Measurements from ENCODE around the gene NUTM2E. TPM values are rescaled to one million over a fixed set of nuclear protein-coding genes. Genes with fewer than 3 reads are reported as not detected.
"Not testable (repeated sequence)": the region's sequence is repeated elsewhere in the genome, so short reads cannot be mapped to it uniquely, and the experiment has no call there.

Gene NUTM2E
- polyA plus RNA-seq, 4 donors: 0.10 to 1.8 (median 0.30) TPM; not detected in 1

DNA sequence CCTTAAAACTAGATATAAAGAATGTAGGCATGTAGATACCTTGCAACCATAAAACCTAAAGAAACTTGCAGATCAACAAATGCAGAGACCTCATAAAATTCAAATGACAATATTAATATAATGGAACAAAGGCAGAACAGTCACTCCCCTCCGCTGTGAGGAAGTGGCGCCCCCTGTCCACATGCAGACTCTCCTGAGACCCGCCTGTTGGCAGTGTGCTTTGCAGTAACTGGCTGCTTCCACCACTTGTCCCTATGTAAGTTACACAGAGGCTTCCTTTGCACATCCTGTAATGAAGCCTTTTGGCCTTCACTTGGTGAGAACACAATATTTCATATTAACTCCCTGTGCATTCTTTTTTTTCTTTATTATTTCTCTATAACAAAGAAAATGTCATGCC is 36.3 kb downstream of the NUTM2E start:
- not testable (repeated sequence) for DNase-seq (ENCODE audit: low read depth in 4 of 4, low spot score in 3 of 4)

DNA sequence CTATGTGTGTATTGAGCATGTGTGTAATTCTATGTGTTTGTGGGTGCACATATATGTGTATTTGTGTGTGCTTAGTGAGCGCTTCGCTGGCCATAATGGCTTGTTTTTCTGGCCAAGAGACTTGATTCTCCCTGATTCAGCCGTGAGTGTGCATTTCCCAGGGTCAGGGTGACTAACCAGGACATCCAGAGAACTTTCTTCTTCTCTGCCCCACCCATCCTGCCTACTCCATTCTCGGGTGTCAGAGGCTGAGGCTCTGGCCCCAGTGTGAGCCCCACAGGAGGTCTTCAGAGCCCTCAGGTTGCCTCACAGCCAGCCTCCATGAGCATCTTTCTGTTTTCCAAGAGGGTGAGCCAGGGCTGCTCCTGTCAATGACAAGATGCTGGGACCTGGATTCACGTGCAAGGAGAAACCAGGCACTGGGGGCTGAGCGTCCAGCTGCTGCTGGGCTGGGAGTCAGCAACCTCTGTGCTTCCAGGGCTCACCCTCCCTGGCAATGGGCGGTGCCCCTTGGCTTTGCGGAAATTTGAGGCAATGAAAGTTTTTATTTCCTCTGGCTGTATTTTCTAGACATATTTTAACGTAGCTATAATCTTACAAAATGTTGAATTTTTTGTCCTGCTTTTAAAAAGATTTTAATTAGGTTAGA is 40.5 kb downstream of the NUTM2E start:
- not testable (repeated sequence) for DNase-seq (ENCODE audit: low read depth in 4 of 4, low spot score in 3 of 4)

DNA sequence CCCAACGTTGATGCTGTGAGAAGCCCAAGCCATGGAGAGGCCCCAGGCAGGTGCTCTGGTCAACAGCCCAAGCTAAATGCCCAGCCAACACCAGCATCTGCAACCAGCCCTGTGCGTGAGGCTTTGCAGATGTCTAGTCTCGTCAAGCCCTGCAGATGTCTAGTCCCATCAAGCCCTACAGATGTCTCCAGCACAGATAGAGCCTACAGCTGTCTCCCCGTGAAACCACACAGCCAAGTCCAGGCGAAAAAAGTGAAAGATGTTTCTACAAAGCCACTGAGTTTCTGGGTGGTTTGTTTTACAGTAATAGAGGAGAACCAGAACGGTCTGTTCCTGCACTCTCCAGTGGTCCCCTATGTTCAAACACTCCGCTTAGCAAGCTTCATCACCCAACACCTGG is 41.5 kb downstream of the NUTM2E start:
- DNase-seq (ENCODE audit: low read depth in 4 of 4, low spot score in 3 of 4): not testable (repeated sequence)

DNA sequence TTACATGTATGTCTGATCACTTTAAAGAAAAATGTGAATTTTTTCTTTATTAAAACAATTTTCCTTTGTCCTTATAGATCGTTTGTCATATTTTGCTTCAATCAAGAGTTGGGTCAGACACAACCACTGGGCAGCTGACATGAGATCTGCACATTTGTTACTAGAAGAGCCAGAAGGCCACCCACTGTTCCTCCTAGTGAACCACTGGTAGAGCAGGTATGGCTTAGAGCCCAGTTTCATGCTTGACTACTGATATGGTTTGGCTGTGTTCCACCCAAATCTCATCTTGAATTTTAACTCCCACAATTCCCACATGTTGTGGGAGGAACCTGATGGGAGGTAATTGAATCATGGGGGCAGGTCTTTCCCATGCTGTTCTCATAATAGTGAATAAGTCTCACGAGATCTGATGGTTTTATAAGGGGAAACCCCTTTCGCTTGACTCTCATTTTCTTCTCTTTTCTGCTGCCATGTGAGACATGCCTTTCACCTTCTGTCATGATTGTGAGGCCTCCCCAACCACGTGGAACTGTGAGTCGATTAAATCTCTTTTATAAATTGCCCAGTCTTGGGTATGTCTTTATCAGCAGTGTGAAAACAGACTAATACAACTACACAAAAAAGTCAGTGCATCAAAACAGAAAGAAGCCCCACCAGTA is 43.0 kb downstream of the NUTM2E start:
- DNase-seq (ENCODE audit: low read depth in 4 of 4, low spot score in 3 of 4): not testable (repeated sequence)

DNA sequence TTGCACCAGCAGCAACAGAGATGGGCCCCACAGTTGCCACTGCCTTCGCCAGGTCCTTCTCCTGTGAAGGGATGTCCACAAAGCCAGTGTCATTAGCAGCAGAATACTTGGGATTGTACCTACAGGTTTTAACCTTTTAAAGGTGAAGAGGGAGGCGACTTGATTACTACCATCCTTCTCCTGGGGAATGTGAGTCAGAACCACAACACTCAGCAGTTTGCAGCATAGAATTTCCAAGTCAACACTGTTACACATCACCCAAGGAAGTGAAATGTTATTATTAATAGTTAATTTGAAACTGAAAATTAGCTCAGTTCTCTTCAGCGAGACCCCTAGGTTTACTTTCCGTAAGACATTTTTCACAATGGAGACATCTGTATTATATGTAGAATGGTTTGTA is 45.2 kb downstream of the NUTM2E start:
- not testable (repeated sequence) for DNase-seq (ENCODE audit: low read depth in 4 of 4, low spot score in 3 of 4)

Other genes with a start within 250 kb of the NUTM2E start
- gene SFTPA1, start 215.8 kb upstream of the NUTM2E start, polyA plus RNA-seq (ENCODE audit: insufficient read length in 4 of 4): under 1 TPM in 1 of 4 donors, not detected in 3; 0.14 TPM
- gene NUTM2B, start 123.5 kb upstream of the NUTM2E start, polyA plus RNA-seq (ENCODE audit: insufficient read length in 4 of 4): 1 to 10 TPM in 3 of 4 donors, under 1 TPM in 1; 0.52 to 2.8 (median 1.7) TPM
- 1 to 10 TPM in 3 of 4 donors, under 1 TPM in 1; 0.91 to 1.4 (median 1.2) TPM for gene SFTPD, start 122.4 kb downstream of the NUTM2E start, polyA plus RNA-seq (ENCODE audit: insufficient read length in 4 of 4)